Measurements from ENCODE around the gene ENO4.

Gene ENO4

GRCh38 chr10:116905845-116906210, 56.5 kb downstream of the ENO4 start:
- Histone ChIP-seq H3K27ac (no peak overlapping the region), H3K4me3 (no peak overlapping the region)

GRCh38 chr10:116907245-116907987, 58.1 kb downstream of the ENO4 start:
- Histone ChIP-seq H3K27ac (no peak overlapping the region), H3K4me3 (no peak overlapping the region)

- no peak overlapping the region for H3K27ac ChIP-seq
- H3K4me3 ChIP-seq: no peak overlapping the region
Observed at GRCh38 chr10:116909307-116909706, 60.0 kb downstream of the ENO4 start.

GRCh38 chr10:116910910-116911309, 61.6 kb downstream of the ENO4 start:
- Histone ChIP-seq H3K4me3 (no peak overlapping the region), H3K27ac (no peak overlapping the region)

GRCh38 chr10:116912162-116912561, 62.9 kb downstream of the ENO4 start:
- Histone ChIP-seq H3K4me3 (no peak overlapping the region), H3K27ac (no peak overlapping the region)

- no peak overlapping the region for H3K27ac ChIP-seq
- H3K4me3 ChIP-seq: no peak overlapping the region
Observed at GRCh38 chr10:116913695-116914094, 64.4 kb downstream of the ENO4 start.

- no peak overlapping the region for H3K4me3 ChIP-seq
Observed at GRCh38 chr10:116915340-116915739, 66.0 kb downstream of the ENO4 start.

GRCh38 chr10:116917481-116917880, 68.2 kb downstream of the ENO4 start:
- H3K27ac ChIP-seq: no peak overlapping the region
- no peak overlapping the region for H3K4me3 ChIP-seq

More at GRCh38 chr10:116915340-116915739, 66.0 kb downstream of the ENO4 start:
- H3K27ac ChIP-seq: no peak overlapping the region

GRCh38 chr10:116918583-116918982, 69.3 kb downstream of the ENO4 start:
- Histone ChIP-seq H3K4me3 (no peak overlapping the region), H3K27ac (no peak overlapping the region)

GRCh38 chr10:116919164-116919563, 69.9 kb downstream of the ENO4 start:
- no peak overlapping the region for H3K4me3 ChIP-seq
- no peak overlapping the region for H3K27ac ChIP-seq

- Histone ChIP-seq H3K4me3 (no peak overlapping the region), H3K27ac (no peak overlapping the region)
Observed at GRCh38 chr10:116919706-116920105, 70.4 kb downstream of the ENO4 start.

- no peak overlapping the region for H3K27ac ChIP-seq
- H3K4me3 ChIP-seq: no peak overlapping the region
Observed at GRCh38 chr10:116925056-116925455, 75.8 kb downstream of the ENO4 start.

GRCh38 chr10:116926426-116926825, 77.1 kb downstream of the ENO4 start:
- H3K27ac ChIP-seq: no peak overlapping the region
- H3K4me3 ChIP-seq: no peak overlapping the region

GRCh38 chr10:116931806-116932205, 82.5 kb downstream of the ENO4 start:
- Histone ChIP-seq H3K4me3 (no peak overlapping the region), H3K27ac (no peak overlapping the region)

All from skin epidermis (tissue), 12 donors.